NCI-H82 (cell line): Measurements from ENCODE around the gene HOXB5.

Source experiments
- DNase-seq: peaks from one replicate; lab custom pipeline; 2025; lab: John Stamatoyannopoulos, UW

The HOXB5 gene

DNA sequence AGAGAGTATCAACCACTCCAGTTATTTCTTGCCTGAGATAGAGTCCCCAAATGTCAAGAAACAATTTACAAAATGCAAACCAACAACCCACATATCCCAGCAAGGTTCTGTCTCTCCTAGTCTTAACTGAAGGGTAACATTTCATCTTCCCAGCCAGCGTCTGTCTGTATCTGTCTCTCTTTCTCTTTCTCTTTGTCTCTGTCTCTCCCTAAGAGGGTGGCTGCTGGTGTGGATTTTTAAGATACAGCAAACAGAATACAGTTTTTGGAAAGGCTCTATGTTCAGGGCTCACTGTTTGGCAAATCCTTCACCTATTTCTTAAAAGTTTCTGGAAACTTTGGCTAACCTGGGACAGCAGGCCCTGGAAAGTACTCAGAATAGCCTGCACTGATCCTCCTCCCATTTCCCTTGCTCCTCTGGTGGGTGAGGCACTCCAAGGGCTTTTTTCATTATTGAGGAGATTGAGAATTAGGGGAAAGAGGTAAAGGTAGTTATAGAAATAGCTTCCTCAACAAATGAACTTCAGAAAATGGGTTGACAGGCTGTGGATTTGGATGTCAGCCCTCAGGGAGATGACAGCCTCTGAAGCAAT is 21.7 kb downstream of the HOXB5 start:
- no peak for DNase-seq

DNA sequence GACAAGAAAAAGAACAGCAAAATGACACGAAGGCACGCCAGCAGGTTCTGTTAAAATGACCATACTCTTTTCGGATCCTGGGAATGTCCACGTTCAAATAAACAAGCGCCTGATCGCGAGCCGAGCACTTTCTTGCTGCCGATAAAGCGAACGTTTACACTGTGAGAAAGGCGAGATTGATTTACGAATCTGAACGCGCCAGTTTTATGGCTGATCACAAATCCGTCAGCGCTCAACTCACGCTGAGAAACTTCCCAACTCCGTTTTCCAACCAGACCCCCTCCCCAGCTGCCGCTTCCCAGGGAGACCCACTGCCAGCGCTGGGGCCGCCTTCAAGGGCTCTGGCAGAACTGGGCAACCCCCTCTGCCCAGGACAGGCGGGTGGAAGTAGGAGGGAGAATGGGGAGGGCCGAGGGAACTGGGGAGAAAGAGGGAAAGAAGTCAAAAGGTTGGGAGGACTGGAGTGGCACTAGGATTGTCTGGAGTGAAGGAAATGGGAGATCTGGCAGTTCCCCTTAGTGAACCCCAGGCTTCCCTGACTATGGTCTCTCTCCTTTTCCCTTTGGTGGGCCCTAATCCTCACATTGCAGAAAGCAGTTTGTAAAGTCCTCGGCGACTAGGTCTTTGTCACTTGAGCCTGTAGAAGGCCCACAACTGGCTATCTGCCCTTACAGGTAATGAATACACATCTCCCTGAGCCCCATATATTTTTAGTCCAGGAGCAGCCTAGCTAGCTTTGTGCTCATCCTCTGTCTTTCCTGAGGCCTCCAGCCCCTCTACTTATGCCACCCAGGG is 22.4 kb downstream of the HOXB5 start:
- no peak for DNase-seq

DNA sequence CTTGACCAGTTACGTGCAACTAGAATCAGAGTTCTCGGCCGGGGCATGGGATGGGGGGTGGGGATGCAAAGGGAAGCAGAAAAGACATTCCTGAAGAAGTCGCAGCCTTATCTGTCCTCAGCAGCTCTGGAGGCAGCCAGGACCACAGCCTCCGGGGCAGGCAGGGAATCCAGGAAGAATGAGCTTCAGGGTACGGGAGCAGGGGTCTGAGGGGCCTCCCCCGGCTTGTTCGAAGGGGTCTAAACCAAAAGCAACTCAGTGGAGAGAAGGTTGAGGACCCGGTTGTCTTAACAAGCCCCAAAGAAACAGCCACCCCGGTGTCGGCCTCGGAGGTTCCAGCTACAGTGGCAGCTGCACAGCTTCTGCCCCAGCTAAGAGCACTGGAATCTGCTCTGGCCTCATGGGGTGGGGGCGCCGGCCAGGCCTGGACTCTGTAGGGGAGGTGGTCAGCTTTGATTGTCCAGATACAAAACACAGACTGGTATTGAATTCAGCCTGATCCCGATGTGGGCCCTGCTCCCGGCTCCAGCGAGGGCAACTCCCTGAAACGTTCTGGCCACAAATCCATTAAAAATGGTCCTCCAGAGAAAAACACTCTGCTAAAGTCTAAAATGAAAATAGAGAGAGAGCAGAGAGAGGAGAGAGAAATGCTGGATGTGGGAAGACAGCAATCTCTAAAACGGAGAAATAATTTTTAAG is 23.1 kb downstream of the HOXB5 start:
- DNase-seq, result no peak

DNA sequence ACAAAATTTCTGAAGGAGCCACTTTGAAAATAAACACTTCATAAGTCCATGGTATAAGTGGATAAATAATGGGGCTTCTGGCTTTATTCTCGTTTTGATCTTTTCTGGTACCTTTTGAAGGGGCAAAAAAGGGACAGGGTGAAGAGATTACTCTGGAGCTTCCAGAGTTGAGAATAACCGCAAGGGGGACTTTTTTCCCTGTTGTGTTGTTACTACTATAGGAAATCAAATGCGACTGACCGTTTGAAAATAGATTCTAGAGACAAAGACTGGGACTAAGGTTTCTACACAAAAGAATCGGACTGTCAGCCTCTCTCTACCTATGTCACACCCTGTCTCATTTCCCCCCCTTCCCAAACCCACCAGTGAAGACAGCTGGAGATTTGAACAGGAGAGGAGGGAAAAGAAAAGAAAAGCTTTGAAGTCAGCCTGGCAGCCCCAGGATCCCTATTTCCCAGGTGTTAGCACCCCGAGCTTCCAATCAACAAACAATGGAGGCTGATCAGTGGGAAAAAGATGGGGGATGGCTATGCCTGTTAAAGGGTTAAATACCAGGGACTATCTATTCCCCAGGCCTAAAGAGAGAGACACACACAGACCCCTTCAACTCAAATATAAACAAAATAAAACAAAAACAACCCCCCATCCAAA is 23.8 kb downstream of the HOXB5 start:
- DNase-seq, result no peak

DNA sequence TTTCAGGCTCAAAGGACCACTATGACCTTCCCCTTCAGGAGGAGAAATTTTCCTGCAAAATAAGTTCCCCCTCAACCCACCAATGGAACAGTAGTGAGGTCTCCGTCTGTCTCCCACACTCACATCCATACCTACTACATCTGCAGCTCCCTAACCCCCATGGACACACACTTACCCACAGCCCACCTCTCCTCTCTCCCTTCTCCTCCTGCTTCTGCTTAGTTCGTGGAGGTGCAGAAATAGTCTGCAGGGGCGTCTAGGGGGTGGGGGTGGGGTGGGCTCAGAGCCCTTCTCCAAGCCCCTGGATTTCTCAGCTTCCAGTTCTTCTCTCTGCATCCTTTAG is 24.4 kb downstream of the HOXB5 start:
- DNase-seq, result no peak

DNA sequence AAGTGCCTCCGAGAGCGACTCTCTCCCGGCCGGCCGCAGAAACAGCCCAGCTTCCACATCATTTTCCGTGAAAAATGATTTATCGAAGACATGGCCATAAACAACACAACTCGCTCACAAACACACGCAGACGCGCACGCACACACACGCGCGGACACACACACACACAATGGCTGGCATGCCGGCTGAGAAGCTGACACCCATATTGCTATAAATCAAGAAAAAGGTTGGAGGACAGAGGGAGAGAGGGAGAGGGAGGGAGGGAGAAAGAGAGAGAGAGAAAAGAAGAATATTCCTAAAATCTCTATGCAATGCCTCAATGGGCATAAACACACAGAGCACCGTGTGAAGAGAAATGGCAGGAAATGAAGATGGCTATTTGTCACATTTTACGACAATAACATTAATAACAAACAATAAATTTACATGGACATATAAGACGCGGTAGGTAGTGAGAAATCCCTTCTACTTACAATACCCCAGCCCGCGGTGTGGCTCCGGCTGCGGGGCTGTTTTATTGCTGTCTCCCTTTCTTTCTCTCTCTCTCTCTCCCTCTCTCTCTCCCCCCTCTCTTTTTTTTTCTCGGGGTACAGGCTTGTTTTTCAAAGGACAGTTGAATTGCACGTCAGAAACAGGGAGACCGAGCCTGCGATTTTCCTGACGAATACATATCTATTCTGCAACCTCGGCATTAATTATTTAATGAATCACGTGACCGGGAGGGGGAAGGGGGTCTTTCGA is 24.9 kb downstream of the HOXB5 start:
- no peak for DNase-seq

DNA sequence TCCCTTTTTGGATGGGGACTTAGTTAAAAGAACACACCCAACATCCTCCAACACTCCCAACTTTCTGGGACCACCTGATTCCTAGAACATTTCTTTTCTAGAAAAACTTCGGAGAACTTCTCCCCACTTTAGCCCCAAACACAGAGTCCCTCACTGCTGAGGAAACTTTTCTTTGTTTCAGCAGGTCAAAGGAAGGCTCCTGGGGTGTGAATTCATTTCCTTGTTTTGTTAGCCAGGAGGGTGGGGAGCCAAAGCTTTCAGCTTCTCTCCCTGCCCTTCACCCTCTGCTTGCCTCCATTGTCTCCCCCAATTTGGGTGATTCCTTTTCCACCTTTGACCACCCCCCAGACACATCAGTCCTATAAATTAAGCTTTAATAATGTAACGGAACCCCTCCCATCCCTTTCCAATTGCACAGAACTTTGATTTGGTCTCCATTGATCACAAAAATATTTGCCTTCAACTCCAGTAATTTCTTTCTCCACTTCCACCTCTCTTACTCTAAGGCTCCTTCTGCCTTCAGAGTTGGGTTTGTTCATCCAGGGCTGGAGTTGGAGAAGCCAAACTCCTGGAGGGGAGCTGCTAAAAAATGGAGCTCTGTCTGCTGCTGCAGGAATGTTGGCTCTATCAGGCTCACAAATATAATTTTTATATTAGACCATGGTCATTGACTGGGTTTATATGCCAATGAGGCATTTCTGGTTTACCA is 25.8 kb downstream of the HOXB5 start:
- DNase-seq, result no peak

DNA sequence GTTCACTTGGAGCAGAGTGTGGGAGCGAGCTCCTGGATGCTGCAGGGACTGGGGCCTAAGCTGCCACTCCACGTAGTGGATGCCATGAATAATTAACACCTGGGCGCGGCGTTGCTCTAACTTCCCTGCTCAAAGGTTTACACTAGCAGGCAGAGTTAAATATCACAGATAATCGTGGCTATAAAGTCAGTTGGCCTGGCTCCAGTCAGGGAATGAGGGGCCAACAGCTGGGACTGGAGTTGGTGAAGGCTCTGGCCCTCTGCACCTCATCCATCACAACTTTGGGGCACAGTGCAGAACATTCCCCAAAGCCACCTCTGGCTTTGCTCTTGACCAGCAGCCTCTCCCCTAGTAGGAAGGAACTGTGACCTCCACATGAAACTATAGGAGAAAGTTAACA is 26.4 kb downstream of the HOXB5 start:
- DNase-seq, result no peak

DNA sequence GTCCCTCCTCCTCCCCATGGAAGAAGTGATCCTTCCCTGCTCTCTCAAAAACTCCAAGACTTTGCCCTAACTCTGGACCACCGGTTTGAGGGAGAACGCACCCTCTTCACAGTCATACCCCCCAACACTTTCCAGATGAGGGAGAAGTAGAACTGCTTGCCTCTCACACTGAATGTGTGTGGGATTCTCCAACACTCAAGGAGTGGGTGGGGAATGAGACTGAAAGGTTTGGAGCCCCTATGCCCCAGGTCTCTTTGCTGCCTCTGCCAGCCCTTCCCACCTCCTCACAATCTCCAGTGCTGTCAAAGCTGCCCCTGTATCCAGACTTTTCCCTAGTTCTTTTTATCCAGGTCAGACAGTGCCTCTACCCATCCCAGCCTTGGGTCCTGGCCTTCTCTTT is 26.9 kb downstream of the HOXB5 start:
- no peak for DNase-seq

DNA sequence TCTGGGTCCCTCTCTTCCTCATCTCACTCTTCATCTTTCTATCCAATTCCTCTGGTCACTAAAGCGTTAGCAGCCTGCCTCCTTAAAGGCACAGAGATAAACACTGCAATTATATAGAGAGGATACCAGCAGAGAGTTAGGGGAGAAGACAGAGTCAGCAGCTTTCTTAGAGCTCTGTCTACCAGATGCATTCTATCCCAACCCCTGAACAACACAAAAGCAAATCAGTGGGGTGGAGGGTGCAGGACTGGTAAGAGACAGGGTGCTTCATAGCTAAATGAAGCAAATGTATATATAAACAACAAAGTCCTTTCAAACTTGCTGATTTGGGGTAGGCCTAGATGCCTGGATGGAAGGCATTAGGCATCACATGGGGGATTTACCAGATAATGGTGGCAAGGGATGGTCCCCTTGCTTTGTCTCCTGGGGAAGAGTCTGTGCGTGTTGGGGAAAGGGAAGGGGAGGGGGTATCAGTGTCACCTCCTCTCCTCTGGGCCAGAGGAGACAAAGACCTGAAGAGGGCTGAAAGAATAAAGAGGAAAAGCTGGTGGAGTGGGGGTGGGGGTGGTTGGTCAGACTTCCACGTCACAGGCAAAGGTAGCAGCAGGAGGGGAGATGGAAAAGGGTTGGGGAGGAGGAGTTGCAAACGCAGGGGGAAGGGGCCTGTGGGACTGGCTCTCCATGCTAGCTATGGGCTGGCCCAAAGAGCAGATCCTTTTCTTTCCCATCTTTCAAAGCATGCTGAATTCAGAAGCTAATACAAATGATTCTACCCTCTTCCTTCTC is 27.5 kb downstream of the HOXB5 start:
- no peak for DNase-seq

DNA sequence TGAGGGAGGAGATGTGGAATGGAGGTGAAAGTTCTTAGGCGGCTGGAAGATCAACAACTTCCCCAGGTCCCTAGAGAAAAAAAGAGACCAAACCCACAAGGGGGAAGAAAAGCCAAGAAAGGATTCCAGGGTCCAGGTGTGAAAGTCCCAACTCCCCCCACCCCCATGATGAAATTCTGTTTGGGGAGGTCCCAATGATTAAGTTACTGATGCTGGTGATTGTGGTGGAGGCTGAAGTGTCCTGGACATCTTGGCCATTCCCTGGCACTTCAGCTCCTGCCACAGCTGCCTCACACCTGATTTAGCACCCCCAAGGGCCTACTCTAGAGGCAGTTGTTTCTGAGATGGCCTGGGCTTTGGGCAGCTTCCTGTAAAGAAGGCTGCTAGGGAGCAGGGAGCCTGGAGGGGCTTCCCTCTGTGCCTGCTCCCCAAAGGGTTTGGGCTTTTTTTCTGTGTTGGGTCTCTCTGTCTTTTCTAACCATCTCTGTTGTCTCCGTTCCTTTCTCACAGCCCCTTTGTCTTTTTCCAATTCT is 28.5 kb downstream of the HOXB5 start:
- no peak for DNase-seq

DNA sequence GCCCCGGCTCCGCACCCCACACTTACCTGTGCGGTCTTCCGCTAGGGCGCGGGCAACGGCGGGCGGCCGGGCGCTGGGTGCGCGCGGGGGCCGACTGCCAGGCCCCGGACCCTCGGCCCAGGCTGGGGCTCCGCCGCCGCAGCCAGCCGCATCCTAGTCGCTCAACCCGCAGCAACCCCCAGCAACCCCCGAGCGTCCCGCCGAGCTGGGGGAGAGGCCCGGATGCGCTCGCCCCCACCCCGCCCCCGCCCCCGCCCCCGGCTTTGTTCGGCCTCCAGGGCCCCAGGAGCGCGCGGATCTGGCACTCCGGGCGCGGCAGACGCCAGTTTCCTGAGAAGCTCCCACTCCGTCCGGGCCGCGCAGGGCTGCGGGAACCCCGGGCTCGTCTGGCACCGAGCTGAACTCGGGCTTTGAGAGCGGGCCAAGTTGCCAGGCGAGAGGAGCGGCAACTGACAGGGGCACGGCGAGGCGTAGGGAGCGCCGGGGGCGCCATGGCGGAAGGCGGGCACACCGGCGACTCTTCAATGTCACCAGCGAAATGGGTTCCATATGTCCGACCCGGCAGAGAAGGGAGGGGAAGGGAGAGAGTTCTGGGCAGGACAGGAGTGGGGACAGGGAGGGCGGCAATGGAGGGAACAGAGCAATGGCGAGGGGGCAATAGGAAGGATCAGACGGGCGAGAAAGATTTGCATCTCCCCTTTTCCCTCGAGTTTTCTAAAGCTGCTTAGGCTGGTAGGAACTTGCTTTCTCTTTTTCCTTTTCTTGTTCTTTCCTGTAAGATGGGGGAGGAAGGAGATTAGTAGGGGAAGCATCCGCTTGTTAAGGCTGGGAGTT is 29.2 kb downstream of the HOXB5 start:
- DNase-seq, result no peak

DNA sequence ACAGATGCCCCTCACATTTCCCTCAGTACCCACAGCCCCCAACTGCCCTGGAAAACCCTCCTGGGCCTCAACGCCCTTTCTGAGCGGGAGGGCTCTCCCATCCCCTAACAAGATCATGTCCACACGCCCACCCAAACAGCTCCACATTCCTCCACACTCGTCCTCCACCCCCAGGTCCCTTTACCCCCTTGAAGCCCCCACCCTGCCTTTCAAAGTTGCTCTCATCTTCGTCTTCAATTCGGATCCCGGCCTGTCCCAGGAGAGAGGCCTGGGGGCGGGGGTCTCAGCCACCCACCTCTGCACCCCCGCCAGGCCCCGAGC is 29.8 kb downstream of the HOXB5 start:
- DNase-seq, result no peak

DNA sequence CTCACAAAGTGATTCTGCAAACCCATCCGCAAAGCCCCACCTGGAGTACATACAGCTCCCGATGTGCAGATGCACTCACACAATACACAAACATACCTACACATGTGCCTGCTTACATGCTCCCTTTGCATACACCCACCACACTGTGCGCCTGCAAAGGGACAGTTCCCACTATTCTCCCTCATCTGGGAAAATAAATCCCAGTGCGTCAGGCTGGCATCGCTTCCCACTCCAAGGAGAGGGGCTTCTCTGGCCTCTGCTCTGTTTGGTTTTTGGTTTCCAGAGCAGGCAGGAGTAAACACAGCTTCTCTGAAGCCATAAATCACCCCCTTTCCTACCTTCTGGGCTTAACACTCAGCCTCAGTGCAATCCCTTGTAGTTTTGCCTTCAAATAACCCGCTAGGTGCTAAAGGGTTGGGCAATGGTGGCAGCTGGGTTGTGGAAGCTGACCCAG is 30.2 kb downstream of the HOXB5 start:
- no peak for DNase-seq

DNA sequence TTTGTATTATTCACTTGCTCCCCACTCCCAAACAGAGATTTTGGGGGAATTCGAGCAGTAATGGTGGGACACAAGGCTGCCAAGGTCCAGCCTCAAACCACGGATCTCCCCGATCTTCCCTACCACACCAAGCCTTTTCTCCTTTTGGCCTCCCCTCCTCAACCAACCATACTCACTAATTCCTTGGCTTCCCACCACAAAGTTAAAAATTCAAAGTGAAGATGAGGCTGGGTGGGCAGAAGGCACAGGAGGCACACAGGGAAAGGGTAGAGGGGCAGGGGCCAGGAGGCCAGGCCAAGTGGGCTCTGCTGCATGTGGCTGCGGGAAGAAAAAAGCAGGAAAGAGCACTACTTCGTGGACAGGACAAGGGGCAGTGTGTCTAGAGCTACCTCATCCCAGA is 30.6 kb downstream of the HOXB5 start:
- DNase-seq, result no peak

DNA sequence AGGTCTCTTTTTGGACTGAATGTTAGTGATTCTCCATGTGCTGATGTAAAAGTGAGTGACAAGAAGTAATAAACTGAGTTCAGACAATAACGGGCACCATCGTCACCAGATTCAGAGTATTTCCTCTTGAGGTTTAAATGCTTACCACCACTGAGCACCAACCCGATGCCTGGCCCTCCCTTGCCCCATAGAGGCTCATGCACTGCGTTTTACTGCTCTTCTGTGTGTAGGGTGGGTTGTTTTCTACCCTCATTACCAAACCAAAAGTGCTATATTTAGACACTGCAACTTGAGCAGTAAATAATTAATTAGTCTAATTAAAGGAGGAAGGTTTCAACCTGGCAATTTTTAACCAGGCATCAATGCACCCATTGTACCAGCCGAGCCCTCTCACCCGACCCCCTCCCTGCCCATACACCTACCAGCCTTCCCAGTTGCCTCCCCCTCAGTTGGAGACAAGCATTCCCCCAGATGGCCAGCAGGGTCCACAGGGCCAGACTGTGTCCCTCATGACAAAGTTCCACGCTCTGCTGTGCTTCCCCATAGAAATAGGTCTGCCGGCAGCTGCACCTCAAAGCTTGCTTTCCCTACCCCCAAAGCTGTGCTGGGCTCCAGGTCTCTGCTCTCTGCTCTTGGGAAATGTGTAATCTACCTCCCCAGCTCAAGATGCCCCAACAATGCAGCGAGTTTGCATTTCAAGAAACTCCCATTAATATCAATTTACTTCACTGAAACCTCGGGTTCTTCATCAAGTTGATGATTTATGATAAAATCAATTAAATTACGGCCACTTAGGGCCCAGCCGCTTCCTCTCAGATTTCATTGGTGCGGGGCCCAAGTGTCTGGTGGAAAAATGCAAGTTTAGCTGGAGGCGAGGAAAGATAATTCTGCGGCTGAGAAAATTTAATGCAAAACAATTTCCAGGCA is 31.4 kb downstream of the HOXB5 start:
- DNase-seq, result no peak

DNA sequence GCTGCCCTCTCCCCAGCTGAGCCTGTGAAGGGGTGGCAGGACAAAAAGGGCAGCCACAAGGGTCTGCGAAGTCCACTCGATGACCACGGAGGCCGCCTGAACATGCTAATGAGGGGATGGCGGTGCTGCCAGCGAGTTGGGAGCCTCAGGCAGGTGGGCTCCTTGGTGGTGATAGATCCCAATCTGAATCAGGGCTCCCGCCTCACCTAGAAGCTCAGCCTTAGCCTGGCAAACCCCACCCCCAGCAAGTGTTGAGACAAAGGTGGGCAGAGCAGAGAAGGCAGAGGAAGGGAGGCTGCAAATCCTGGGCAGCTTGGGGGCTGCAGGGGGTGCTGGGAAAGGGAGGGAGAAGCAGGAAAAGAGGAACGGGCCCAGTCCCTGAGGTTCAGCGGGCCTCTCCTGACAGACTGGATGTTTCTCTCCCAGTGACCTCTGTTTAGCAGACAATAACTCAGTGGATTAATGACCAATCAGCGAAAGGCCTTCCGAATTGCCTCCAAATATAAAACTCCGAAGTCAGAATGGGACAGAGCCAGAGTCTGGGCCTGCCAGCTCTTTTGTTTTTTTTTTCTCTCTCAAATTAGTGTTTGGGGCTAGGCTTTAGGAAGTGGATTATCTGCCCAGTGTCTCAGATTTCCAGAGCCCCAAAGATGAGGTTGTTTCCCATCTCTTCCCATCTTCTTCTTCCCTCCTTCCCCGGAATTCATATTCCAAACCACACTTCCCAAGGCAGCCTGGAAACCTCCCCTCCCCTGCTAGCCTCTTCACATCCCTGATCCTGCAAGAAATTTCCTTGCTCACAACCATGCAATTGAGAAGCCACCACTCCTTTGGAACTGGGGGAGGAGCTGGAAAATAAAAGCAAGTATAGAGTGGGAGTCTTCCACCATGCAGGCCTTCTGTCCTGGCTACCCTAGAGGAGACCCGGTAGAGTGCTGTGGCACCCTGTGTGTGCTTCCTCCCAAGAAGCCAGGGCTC is 33.5 kb downstream of the HOXB5 start:
- no peak for DNase-seq
